Activated CD4-positive, CD25-positive, alpha-beta regulatory T cell (primary cell): ENCODE results near the gene PLXNA4.

Source experiments
- DNase-seq, 4 experiments: peaks; one replicate each; lab custom pipeline; 2025; lab: John Stamatoyannopoulos, UW

Gene PLXNA4

GRCh38 chr7:132083537-132084123 is 492.6 kb downstream of the PLXNA4 start:
- DNase-seq, result no peak

GRCh38 chr7:132083126-132083525 is 493.1 kb downstream of the PLXNA4 start:
- DNase-seq, result no peak

- DNase-seq, result no peak
Observed at GRCh38 chr7:132082394-132082793, 493.9 kb downstream of the PLXNA4 start.

- no peak for DNase-seq
Observed at GRCh38 chr7:132081686-132082085, 494.6 kb downstream of the PLXNA4 start.

DNA sequence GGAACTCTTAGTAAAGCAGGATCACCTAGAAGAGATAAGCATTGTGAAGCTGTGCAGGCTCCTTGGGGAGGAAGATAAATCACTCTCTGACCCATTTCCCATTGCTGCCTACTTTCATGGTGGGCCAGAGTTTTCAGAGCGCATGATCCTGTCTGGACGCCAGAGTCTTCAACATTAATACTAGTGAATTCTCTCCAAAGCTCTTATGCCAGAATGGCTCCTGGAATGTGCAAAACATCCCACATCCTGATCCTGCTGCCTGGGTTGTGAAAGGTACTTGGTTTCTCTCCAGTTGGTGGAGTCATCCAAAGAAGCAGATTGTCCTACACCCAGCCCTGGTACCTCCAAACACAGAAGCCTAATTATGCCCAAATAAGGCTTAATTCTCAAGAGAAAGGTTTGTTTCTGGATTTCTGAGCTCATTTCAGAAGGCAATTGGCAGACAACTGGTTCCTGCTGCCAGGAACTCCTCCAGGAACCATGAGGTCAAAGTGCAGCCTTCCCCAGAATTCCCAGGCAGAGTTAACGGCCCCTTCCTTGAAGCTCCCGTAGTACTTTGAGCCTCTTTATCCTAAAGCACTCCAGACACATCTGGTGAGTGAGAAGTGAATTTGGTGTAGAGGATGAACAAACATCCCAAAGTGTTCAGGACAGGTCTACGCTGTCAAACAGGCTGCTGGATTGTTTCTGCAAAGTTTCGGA is 495.2 kb downstream of the PLXNA4 start:
- no peak for DNase-seq

DNA sequence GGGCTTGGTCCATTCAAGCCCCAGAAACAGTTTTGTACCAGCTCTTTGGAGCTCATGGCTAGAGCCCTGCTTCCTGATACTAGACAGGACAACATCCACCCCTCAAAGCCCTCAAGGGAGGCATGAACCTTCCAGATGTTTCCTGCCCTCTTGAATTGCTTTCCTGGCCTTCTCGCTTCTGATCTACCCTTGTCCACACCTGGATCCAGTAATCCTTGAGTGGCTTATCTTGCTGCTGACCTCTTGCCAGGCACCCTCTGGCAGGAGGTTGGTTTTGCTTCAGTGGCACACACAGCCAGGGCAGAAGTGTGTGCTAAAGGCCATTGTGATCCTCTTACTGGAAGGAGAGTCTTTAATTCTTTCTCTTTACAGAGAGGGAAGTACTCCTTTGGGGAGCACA is 495.8 kb downstream of the PLXNA4 start:
- DNase-seq, result no peak

DNA sequence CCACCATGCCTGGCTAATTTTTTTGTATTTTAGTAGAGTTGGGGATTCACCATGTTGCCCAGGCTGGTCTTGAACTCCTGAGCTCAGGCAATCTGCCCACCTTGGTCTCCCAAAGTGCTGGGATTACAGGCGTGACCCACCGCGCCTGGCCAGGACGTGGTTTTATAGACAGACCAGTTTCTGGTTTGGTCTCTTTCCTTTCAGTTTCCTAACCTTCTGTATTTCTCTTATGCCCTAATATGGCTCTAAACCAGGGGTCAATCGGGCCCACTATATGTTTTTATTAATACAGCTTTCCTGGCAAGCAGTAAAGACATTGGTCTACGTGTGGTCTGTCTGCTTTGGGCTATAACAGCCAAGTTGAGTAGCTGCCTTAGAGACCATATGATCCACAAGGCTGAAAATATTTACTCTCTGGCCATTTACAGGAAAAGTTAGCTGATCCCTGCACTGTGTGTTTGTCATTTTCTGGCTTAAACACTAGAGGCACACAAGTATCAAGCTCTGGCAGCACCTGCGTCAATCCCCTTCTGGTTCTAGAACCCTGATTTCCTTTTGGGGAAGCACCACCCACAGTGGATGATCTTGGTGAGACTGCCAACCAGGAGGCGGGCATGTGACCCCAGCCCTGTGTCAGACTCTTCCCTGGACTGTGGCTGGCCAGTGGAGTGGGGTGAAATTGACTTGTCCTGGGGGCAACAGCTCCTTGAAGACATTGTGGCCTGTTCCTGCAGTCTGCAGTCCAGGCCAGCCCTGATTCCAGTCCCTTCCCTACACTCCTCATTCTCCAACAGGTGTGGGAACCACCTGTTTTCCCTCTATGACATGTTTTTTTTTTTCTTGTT is 497.2 kb downstream of the PLXNA4 start:
- DNase-seq, result no peak

DNA sequence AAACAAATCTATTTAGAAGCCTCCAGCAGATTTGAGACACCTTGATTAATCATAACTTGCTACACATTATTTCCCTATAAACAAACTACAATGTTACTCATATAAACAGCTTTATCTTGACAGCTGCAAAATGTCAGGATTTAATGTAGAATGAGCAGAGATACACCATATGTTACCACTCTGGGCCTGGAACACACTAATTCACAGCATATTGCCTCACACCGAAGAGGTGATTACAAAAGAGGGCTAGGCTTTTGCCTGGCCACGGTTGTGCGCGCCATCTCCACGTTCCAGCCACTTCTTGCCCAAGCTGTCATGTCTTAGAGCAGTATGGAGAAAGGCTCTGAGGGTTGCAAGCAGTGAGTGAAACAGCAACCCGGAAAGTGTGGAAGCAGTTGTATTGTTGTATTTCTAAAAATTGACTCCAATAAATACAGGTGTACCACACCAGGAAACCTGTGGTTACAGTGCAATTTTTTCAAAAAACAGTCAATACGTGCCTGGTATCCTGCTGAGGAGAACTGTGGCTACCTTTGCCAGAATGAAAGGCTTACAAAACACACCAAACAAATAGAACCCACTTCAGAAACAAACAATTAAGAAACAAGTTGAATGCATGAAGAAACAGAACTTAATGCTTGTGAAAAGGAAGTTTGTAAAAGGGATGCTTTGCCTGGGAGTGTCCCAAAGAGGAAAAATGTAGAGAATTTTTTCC is 498.1 kb downstream of the PLXNA4 start:
- no peak for DNase-seq

DNA sequence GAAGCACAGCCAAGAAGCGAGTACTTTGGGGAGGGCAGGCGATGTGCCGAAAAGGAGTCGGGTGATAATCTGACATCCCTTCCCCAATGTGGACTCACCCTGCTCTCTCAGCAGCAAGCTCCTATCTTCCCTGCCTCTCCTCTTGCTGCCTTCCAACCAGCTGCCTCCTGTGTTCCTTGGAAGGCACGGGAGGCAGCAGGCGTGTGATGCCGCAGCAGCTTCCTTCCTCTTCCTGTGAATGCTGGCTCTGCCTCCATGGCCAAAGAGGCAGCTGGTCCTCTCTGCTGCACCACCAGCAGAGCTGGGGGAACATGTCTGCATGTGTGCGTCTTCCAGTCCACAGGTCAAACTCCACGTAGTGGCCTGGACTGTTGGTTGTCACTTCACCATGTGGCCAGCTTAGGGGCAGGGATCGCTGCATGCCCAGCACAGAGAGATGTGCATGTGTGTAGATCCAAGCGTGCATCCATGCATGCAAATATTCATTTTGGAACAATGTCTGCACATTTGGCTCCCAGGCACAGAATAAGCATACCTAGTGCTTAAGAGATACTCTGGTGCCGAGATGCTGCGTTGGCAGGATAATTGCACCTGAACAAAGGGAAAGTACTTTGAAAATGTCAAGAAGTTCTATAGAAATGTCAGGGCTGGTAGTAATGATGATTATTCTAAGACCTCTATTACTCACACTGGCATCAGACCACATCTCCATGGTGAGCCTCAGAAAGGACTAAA is 499.8 kb downstream of the PLXNA4 start:
- no peak for DNase-seq

GRCh38 chr7:132075515-132075914 is 500.8 kb downstream of the PLXNA4 start:
- no peak for DNase-seq

DNA sequence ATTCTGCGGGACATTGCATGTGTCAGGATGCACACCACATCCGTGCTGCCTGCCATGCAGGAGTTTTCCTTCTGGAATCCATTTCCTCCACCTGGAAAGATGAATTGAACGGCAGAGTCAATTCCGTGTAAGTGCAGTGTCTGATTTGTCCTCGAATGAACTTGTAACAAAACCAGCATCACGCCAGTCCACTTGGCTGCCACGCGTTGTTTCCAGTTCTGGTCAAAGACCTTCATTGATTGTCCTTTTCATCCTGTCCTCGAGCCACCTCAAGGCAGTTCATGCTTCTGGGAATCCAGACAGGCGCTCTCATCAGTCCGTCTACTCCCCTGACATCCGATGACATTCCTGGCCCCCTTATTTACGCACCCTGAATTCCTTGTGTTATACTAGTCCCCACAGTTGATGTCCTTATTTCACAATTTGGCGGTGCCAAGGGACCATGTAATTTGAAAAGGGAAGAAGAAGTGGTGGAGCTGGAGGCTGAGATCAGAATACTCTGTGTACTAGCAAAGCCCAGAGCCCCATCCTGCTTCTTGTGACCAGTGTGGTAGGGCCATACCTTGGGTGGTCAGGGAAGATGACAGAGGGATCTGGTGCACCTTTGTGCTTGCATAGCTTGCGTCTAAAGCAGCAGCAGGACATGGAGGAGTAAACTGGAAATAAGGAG is 502.2 kb downstream of the PLXNA4 start:
- no peak for DNase-seq
